Measurements from ENCODE around the gene ATP5F1E.

DNA sequence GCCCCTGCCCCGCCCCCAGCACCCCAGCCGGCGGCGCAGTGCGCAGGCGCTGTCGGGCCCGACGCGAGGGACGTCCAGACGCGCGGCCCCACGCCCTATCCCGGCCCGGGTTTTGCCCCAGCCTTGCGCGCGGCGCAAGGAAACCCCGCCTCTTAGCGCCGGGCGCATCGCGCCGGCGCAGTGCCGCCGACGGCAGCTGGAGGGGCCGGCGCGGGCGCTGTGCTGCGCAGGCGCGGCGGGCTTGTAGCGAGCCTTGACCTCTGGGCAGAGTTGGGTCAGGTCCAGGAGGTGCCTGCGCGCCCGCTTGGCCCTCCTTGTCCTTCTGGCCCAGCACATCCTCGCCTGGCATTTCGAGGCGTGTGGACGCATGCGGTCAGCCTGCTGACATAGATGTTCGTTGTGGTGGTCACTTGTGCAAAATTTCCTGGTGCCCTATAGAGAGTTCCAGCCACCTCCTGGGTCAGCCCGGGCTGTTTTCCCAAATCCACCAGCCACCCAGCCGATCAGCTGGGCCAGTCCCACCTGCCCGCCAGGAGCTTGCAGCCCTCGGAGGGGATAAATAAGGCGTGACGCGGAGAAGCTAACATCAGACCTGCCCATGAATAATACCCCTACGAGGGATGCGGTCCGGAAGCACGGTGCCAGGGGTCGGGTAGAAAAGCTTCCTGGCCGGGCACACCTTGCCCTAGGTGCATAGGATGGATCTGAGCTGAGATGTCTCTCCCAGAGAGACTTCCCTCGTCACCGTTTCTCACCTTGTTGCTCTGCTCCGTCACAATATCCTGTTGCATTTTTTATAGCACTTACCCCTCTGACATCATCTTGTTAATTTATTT lies 10.9 kb upstream of the ATP5F1E start:
- peak; percentile 72 for TF ChIP-seq SP1 (IDR thresholded peaks at IDR 0.05; ENCODE audit: low read depth, low read length)
- TF ChIP-seq, protein P1, sequence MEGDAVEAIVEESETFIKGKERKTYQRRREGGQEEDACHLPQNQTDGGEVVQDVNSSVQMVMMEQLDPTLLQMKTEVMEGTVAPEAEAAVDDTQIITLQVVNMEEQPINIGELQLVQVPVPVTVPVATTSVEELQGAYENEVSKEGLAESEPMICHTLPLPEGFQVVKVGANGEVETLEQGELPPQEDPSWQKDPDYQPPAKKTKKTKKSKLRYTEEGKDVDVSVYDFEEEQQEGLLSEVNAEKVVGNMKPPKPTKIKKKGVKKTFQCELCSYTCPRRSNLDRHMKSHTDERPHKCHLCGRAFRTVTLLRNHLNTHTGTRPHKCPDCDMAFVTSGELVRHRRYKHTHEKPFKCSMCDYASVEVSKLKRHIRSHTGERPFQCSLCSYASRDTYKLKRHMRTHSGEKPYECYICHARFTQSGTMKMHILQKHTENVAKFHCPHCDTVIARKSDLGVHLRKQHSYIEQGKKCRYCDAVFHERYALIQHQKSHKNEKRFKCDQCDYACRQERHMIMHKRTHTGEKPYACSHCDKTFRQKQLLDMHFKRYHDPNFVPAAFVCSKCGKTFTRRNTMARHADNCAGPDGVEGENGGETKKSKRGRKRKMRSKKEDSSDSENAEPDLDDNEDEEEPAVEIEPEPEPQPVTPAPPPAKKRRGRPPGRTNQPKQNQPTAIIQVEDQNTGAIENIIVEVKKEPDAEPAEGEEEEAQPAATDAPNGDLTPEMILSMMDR (IDR thresholded peaks at IDR 0.05 in 2 of 3, conservative IDR thresholded peaks at IDR 0.05 in 1 of 3; ENCODE audit: control insufficient read depth in 2 of 3, extremely low read depth in 1 of 3, insufficient read depth in 1 of 3, low read depth in 3 of 3, low read length in 3 of 3): no peak
- TF ChIP-seq BHLHE40 (IDR thresholded peaks at IDR 0.05; ENCODE audit: borderline replicate concordance in 1 of 2, low read depth in 2 of 2, low read length in 1 of 2): peak in 1 of 2 experiments; percentile 35; a peak in 1 of 4 replicates
- TF ChIP-seq TCF12 (IDR thresholded peaks at IDR 0.05; ENCODE audit: low read depth, low read length): peak; percentile 75; the same call in 1 of the 2 replicates
- no peak for TF ChIP-seq SUZ12 (IDR thresholded peaks at IDR 0.05; ENCODE audit: unreplicated experiment)
- TF ChIP-seq FOXK2 (IDR thresholded peaks at IDR 0.05): no peak
- peak; percentile 48 to 66; a peak in 1 of 3 replicates for TF ChIP-seq EGR1 (IDR thresholded peaks at IDR 0.05; ENCODE audit: borderline replicate concordance in 1 of 2, low read depth in 2 of 2, low read length in 2 of 2)
- TF ChIP-seq RCOR1 (conservative IDR thresholded peaks at IDR 0.05; ENCODE audit: low read depth, low read length): no peak
- TF ChIP-seq NFIC (IDR thresholded peaks at IDR 0.05; ENCODE audit: low read depth, low read length): no peak

Measured in GM12878 (cell line).